Osteoblast (primary cell): Measurements from ENCODE around the gene TMOD3. TPM values are rescaled to one million over a fixed set of nuclear protein-coding genes. Genes with fewer than 3 reads are reported as not detected.

Source experiments
- DNase-seq: peaks from one replicate; pipeline ENCODE4 v3.0.0; 2011; ENCODE audit warnings: low spot score, mixed read lengths; ENCODE audit not compliant: insufficient read length; ENCODE audit errors: missing footprints
- H2AFZ ChIP-seq: 2 replicates; pipeline ENCODE4 v1.6.0; 2011; ENCODE audit warnings: mild to moderate bottlenecking, low read length
- H3K27ac ChIP-seq: 2 replicates; pipeline ENCODE4 v1.5.1; 2011; ENCODE audit warnings: mild to moderate bottlenecking, low read depth, low read length, moderate library complexity
- H3K27me3 ChIP-seq: 2 replicates; pipeline ENCODE4 v1.6.0; 2012; ENCODE audit warnings: mild to moderate bottlenecking, control low read depth, inconsistent platforms, low read length, moderate library complexity; ENCODE audit not compliant: insufficient read depth
- H3K36me3 ChIP-seq: 2 replicates; pipeline ENCODE4 v1.5.1; 2011; ENCODE audit warnings: mild to moderate bottlenecking, low read length, control low read depth, moderate library complexity; ENCODE audit not compliant: insufficient read depth
- H3K4me1 ChIP-seq: 2 replicates; pipeline ENCODE4 v1.5.1; 2011; ENCODE audit warnings: mild to moderate bottlenecking, low read length, control low read depth, moderate library complexity; ENCODE audit not compliant: insufficient read depth
- H3K4me2 ChIP-seq: 2 replicates; pipeline ENCODE4 v1.6.0; 2011; ENCODE audit warnings: mild to moderate bottlenecking, low read length; ENCODE audit not compliant: insufficient read depth
- H3K4me3 ChIP-seq: fragments of 200-600 bp; sonication (generic); 3 replicates; pipeline ENCODE4 v1.5.1; 2012; ENCODE audit warnings: mild to moderate bottlenecking, low read length, inconsistent platforms; ENCODE audit not compliant: insufficient read depth
- H3K79me2 ChIP-seq: 2 replicates; pipeline ENCODE4 v1.6.0; 2012; ENCODE audit warnings: mild to moderate bottlenecking, low read length, control low read depth, inconsistent platforms; ENCODE audit not compliant: insufficient read depth
- H3K9me3 ChIP-seq: 2 replicates; pipeline ENCODE4 v1.5.1; 2011; ENCODE audit warnings: low read depth, low read length, control low read depth
- H4K20me1 ChIP-seq: 2 replicates; pipeline ENCODE4 v1.6.0; 2012; ENCODE audit warnings: mild to moderate bottlenecking, low read length, control low read depth; ENCODE audit not compliant: insufficient read depth
- total RNA-seq: library from RNA; depleted of rRNA; stranded (reverse); fragments of >200 nt; gene quantifications from 2 replicates; pipeline ENCODE4 v1.2.3, GENCODE V29; 2012
- TF ChIP-seq, protein P1 (sequence below): IDR thresholded peaks from 2 replicates; pipeline ENCODE4 v1.5.1; 2011; ENCODE audit warnings: mild to moderate bottlenecking, low read depth, low read length, moderate library complexity; ENCODE audit errors: extremely low read depth

The TMOD3 gene
- total RNA-seq, 1 donor: 44.5 TPM

DNA sequence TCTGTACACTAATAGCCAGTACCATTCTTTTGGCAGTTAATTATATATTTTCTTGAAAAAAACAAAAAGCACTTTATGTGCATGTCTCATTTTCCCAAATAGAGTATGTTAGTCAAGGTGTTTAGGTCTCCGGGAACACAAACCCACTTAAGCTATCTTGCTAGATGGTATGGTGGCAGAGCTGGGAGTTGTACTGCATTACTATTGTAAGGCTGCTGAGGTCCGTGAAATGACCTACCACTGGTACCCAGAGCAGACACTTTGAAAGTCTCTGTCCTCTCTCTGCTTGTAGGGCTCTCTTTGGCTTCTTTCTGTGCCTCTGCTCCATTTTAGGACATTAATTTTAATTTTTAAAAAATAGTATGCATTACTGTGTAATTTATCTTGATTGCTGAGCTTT lies 8.8 kb downstream of the TMOD3 start:
- H3K4me2 ChIP-seq: no peak overlapping the region
- H4K20me1 ChIP-seq: peaks cover 29% of the 10 kb centered on the region
- H3K27ac ChIP-seq: no peak overlapping the region

DNA sequence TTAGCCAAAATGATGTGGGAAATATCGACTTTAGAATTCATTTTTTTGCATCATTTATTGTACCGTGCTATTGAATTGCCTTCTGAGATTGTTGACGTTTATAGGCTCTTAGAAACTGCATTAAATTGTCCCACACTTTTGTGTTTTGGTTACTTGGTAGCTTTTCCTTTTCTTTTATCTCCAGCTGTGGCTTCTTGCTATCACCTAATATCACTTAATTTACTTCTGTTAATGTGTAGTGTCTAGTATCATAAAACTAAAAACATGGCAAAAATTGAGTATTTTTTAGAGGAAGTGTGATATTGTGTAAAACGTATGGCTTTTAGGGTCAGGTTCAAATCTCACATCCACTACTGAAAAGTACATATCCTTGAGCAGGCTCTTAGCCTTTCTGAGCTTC lies 11.2 kb downstream of the TMOD3 start:
- H3K27me3 ChIP-seq: no peaks in the 10 kb centered on the region
- H3K4me2 ChIP-seq: no peak overlapping the region
- no peaks in the 10 kb centered on the region for H3K9me3 ChIP-seq
- H4K20me1 ChIP-seq: peaks cover 22% of the 10 kb centered on the region
- no peak overlapping the region for H2AFZ ChIP-seq
- H3K79me2 ChIP-seq: peaks cover 97% of the 10 kb centered on the region
- no peak overlapping the region for H3K4me3 ChIP-seq
- DNase-seq: no peak
- H3K36me3 ChIP-seq: no peaks in the 10 kb centered on the region
- H3K27ac ChIP-seq: no peak overlapping the region
- peaks cover 34% of the 10 kb centered on the region for H3K4me1 ChIP-seq
- TF ChIP-seq, protein P1, sequence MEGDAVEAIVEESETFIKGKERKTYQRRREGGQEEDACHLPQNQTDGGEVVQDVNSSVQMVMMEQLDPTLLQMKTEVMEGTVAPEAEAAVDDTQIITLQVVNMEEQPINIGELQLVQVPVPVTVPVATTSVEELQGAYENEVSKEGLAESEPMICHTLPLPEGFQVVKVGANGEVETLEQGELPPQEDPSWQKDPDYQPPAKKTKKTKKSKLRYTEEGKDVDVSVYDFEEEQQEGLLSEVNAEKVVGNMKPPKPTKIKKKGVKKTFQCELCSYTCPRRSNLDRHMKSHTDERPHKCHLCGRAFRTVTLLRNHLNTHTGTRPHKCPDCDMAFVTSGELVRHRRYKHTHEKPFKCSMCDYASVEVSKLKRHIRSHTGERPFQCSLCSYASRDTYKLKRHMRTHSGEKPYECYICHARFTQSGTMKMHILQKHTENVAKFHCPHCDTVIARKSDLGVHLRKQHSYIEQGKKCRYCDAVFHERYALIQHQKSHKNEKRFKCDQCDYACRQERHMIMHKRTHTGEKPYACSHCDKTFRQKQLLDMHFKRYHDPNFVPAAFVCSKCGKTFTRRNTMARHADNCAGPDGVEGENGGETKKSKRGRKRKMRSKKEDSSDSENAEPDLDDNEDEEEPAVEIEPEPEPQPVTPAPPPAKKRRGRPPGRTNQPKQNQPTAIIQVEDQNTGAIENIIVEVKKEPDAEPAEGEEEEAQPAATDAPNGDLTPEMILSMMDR: no peak

More for the DNA sequence above, 8.8 kb downstream of the TMOD3 start:
- Histone ChIP-seq H3K36me3 (no peaks in the 10 kb centered on the region), H3K27me3 (no peaks in the 10 kb centered on the region), H3K4me3 (no peak overlapping the region), H3K79me2 (peaks cover 98% of the 10 kb centered on the region), H3K4me1 (peaks cover 22% of the 10 kb centered on the region), H2AFZ (no peak overlapping the region), H3K9me3 (no peaks in the 10 kb centered on the region)
- no peak for DNase-seq
- TF ChIP-seq, protein P1: no peak

DNA sequence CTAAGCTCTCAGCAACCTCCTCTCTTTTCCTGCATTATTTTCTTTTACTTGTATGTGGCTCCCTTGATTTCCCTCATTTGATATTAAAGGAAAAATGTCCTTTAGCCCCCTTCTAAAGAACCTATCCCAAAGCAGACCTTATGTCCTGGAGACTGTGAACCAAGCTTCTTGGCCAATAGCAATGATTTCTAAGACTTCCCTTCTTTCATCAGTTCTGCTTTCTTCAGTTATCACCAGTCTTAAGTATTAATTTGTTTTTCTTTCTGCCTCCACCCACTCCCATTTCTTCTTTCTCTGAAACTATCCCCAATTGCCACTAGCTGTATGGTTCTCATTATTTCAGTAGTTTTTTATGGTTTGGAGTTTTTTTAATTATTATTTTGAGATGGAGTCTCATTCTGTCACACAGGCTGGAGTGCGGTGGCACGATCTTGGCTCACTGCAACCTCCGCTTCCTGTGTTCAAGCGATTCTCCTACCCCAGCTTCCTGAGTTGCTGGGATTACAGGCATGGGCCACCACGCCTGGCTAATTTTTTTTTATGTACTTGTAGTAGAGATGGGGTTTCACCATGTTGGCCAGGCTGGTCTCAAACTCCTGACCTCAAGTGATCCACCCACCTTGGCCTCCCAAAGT lies 12.1 kb downstream of the TMOD3 start:
- Histone ChIP-seq H3K36me3 (no peaks in the 10 kb centered on the region), H3K27me3 (no peaks in the 10 kb centered on the region), H3K4me3 (no peak overlapping the region), H3K4me1 (peaks cover 42% of the 10 kb centered on the region), H3K9me3 (no peaks in the 10 kb centered on the region), H3K79me2 (peaks cover 90% of the 10 kb centered on the region), H3K27ac (no peak overlapping the region), H3K4me2 (no peak overlapping the region), H2AFZ (no peak overlapping the region), H4K20me1 (peaks cover 22% of the 10 kb centered on the region)
- DNase-seq: no peak
- TF ChIP-seq, protein P1: no peak

DNA sequence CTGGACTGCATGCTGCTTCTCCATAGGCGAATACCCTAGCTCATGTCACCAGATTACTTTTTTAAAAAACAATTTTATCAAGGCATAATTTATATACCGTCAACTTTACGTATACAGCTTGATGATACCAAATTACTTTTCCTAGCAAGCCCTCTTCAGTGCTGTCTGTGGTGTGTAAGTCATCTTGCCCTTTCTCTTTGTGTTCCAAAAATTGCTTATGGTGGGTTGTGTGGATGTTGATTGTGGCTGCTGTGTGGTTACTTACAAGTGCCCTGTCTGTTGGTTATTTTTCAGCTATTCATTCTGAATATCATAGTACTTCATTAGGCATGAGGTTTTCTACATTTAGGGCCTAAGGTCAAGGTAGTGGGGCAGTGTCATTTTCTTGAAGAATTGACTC lies 12.8 kb downstream of the TMOD3 start:
- H4K20me1 ChIP-seq: peaks cover 26% of the 10 kb centered on the region
- H3K4me1 ChIP-seq: peaks cover 47% of the 10 kb centered on the region

More for the DNA sequence above, 12.8 kb downstream of the TMOD3 start:
- H3K9me3 ChIP-seq: no peaks in the 10 kb centered on the region
- peaks cover 89% of the 10 kb centered on the region for H3K79me2 ChIP-seq
- TF ChIP-seq, protein P1: no peak
- no peaks in the 10 kb centered on the region for H3K36me3 ChIP-seq
- DNase-seq: no peak
- no peak overlapping the region for H3K27ac ChIP-seq
- no peaks in the 10 kb centered on the region for H3K27me3 ChIP-seq
- no peak overlapping the region for H3K4me3 ChIP-seq
- H2AFZ ChIP-seq: no peak overlapping the region
- no peak overlapping the region for H3K4me2 ChIP-seq
